Natural killer cell (primary cell): ENCODE results near the gene AGAP2. TPM values are rescaled to one million over a fixed set of nuclear protein-coding genes. Genes with fewer than 3 reads are reported as not detected.

ENCODE experiments used
- ATAC-seq, 3 donors: fragments of 150-1000 bp in 2 of 3; fragments of 200-7000 bp in 1 of 3; cut with Tn5 transposase; 1 replicate in 1 of 3; 2 replicates in 2 of 3; pipeline ENCODE4 v1.10.0; 2021; ENCODE audit warnings: mild to moderate bottlenecking in 2 of 3, moderate library complexity in 2 of 3
- DNase-seq, 2 donors: peaks; one replicate each; pipeline versions ENCODE4 v3.0.0 to v3.0.0-alpha.2; 2013 to 2021; ENCODE audit warnings: mixed read lengths in 1 of 2
- H3K27ac ChIP-seq: one replicate; pipeline ENCODE4 v1.5.1; 2013; ENCODE audit warnings: mild to moderate bottlenecking, low read length
- H3K27me3 ChIP-seq: one replicate; pipeline ENCODE4 v1.6.1; 2013; ENCODE audit warnings: low read length; ENCODE audit not compliant: control insufficient read depth, insufficient read depth
- H3K36me3 ChIP-seq: one replicate; pipeline ENCODE4 v1.6.1; 2013; ENCODE audit warnings: low read length; ENCODE audit not compliant: control insufficient read depth, insufficient read depth
- H3K4me1 ChIP-seq: one replicate; pipeline ENCODE4 v1.6.1; 2013; ENCODE audit warnings: low read length; ENCODE audit not compliant: control insufficient read depth, insufficient read depth
- H3K4me3 ChIP-seq: one replicate; pipeline ENCODE4 v1.5.1; 2013; ENCODE audit warnings: low read length
- H3K9me3 ChIP-seq: one replicate; pipeline ENCODE4 v1.6.1; 2013; ENCODE audit warnings: low read length; ENCODE audit not compliant: control insufficient read depth, insufficient read depth
- H3K27ac Mint-ChIP-seq, 2 donors: one replicate each; pipeline ENCODE4 v1.8.0; 2022; ENCODE audit warnings: mild to moderate bottlenecking in 2 of 2, mixed read lengths in 2 of 2, moderate library complexity in 1 of 2
- H3K27me3 Mint-ChIP-seq, 2 donors: one replicate each; pipeline ENCODE4 v1.8.0; 2022; ENCODE audit warnings: low read depth in 2 of 2, mixed read lengths in 2 of 2
- H3K36me3 Mint-ChIP-seq: one replicate; pipeline ENCODE4 v1.8.0; 2022; ENCODE audit warnings: mixed read lengths
- H3K4me1 Mint-ChIP-seq, 2 donors: one replicate each; pipeline ENCODE4 v1.8.0; 2022; ENCODE audit warnings: mixed read lengths in 2 of 2
- H3K4me3 Mint-ChIP-seq: one replicate; pipeline ENCODE4 v1.8.0; 2022; ENCODE audit warnings: mild to moderate bottlenecking, moderate library complexity, mixed read lengths
- H3K9me3 Mint-ChIP-seq, 2 donors: one replicate each; pipeline ENCODE4 v1.8.0; 2022; ENCODE audit warnings: mixed read lengths in 2 of 2
- WGBS: methylation state at CpG from one replicate; pipeline ENCODE4 v1.1.7; 2013; ENCODE audit warnings: missing lambda C conversion rate; ENCODE audit not compliant: insufficient coverage; 5-methylcytosine and 5-hydroxymethylcytosine counted together
- intact Hi-C: fragments of 100-400 bp; cut with micrococcal nuclease; formaldehyde crosslinking; loops from one replicate; pipeline ENCODE4 v1.14.2; 2022
- total RNA-seq, 4 donors: library from RNA; stranded (reverse); fragments of 120-200 nt in 1 of 4; gene quantifications; one replicate each; pipeline versions ENCODE4 v1.2.3 to v1.2.4, GENCODE V29; 2013 to 2022
- TF ChIP-seq, protein P1 (sequence below): fragments of 200-600 bp; IDR thresholded peaks from one replicate; pipeline ENCODE4 v1.8.0; 2022; ENCODE audit warnings: antibody characterized with exemption

AGAP2 gene
- total RNA-seq, 3 donors from 2014 or later (not counting 1 experiment from before 2014, with no cell fraction given), result 54.1 to 63.5 (median 54.8) TPM

- Histone ChIP-seq H3K36me3 (peaks cover 12% of the 10 kb centered on the region), H3K27ac (peak overlapping the region; percentile 28), H3K9me3 (no peaks in the 10 kb centered on the region), H3K4me1 (peaks cover 35% of the 10 kb centered on the region), H3K27me3 (no peaks in the 10 kb centered on the region), H3K4me3 (peak overlapping the region; percentile 50)
- Mint-ChIP-seq H3K9me3 (no peaks in the 10 kb centered on the region), H3K36me3 (no peaks in the 10 kb centered on the region), H3K27ac (peak overlapping the region; percentile 67 to 85), H3K27me3 (no peaks in the 10 kb centered on the region), H3K4me3 (peak overlapping the region; percentile 91), H3K4me1 (peaks cover 43 to 54% of the 10 kb centered on the region in 2 donors)
- WGBS, result 40% methylated on average over 17 of the region's 22 CpGs
- DNase-seq (peak; percentile 55 to 87), ATAC-seq (peak in 2 of 3 donors; percentile 11 to 16)
- TF ChIP-seq, protein P1, sequence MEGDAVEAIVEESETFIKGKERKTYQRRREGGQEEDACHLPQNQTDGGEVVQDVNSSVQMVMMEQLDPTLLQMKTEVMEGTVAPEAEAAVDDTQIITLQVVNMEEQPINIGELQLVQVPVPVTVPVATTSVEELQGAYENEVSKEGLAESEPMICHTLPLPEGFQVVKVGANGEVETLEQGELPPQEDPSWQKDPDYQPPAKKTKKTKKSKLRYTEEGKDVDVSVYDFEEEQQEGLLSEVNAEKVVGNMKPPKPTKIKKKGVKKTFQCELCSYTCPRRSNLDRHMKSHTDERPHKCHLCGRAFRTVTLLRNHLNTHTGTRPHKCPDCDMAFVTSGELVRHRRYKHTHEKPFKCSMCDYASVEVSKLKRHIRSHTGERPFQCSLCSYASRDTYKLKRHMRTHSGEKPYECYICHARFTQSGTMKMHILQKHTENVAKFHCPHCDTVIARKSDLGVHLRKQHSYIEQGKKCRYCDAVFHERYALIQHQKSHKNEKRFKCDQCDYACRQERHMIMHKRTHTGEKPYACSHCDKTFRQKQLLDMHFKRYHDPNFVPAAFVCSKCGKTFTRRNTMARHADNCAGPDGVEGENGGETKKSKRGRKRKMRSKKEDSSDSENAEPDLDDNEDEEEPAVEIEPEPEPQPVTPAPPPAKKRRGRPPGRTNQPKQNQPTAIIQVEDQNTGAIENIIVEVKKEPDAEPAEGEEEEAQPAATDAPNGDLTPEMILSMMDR, result peak; percentile 77
- intact Hi-C loops, result loop anchor here (1.0 to 2.0 kb wide), 2 partner anchors 26 to 148 kb away; partner anchors contain the start of gene TSFM
Measured at GRCh38 chr12:57756406-57757341, 18.1 kb upstream of the AGAP2 start.

DNA sequence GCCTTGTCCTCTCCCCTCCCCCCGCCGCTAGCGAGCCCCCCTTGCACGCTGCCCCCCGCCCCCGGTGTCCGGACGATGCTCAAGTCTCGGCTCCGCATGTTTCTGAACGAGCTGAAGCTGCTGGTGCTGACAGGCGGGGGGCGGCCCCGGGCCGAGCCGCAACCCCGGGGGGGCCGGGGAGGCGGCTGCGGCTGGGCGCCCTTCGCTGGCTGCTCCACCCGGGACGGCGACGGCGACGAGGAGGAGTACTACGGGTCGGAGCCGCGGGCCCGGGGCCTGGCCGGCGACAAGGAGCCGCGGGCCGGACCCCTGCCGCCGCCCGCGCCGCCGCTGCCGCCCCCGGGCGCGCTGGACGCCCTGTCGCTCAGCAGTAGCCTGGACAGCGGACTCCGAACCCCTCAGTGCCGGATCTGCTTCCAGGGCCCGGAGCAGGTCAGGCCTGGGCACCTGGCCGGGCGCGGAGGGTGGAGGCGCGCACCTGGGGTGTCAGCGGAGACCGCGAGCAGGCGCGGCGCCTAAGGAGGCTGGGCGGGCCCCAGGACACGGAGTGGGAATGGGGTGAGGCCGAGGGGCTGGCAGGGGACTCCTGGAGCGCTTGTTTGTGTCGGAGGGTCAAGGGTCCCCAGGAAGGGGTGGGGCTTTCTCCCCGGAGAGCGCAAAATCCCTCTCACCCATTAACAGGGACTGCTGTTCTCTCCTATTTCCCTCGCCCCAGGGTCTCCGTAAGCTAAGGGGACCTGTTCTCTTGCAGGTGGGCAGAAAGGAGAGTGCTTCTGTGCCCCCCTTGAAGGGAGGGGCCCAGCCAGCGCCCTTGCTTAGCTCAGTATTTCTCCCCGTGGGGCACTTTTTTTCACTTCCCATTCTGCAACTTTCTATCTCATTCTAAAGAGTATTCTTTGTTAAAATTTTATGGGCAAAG, 17.2 kb upstream of the AGAP2 start:
- Histone ChIP-seq H3K36me3 (peaks cover 12% of the 10 kb centered on the region), H3K4me1 (peaks cover 44% of the 10 kb centered on the region), H3K9me3 (no peaks in the 10 kb centered on the region), H3K4me3 (peak overlapping the region; percentile 50), H3K27ac (peak overlapping the region; percentile 62), H3K27me3 (no peaks in the 10 kb centered on the region)
- Mint-ChIP-seq H3K36me3 (no peaks in the 10 kb centered on the region), H3K9me3 (no peaks in the 10 kb centered on the region), H3K27ac (peak overlapping the region; percentile 67 to 85), H3K27me3 (no peaks in the 10 kb centered on the region), H3K4me3 (peak overlapping the region; percentile 91), H3K4me1 (peaks cover 52 to 62% of the 10 kb centered on the region in 2 donors)
- TF ChIP-seq, protein P1, result no peak
- ATAC-seq (peak in 1 of 3 donors; percentile 9), DNase-seq (peak; percentile 46 to 70)
- intact Hi-C loops, result loop anchor here (1.0 to 2.0 kb wide), 2 partner anchors 27 to 149 kb away; partner anchors contain the start of gene TSFM
- under 1% methylated on average over 70 of the region's 76 CpGs for WGBS

DNA sequence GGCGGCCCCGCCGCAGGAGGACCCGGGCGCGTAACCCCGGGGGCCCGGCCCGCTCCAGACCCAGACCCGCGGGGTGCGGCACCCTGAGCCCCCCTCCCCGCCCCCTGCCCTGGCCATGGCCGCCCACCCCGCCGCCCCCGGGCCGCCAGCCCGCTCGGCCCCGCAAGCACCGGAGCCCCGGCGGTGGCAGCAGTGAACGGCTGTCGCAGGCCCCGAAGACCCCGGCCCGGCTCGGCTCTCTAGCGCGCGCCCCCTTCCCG, 16.6 kb upstream of the AGAP2 start:
- TF ChIP-seq, protein P1, result no peak
- Histone ChIP-seq H3K4me3 (no peak overlapping the region), H3K27me3 (no peaks in the 10 kb centered on the region), H3K36me3 (peaks cover 12% of the 10 kb centered on the region), H3K4me1 (peaks cover 44% of the 10 kb centered on the region), H3K27ac (no peak overlapping the region), H3K9me3 (no peaks in the 10 kb centered on the region)
- Mint-ChIP-seq H3K27me3 (no peaks in the 10 kb centered on the region), H3K36me3 (no peaks in the 10 kb centered on the region), H3K4me1 (peaks cover 52 to 62% of the 10 kb centered on the region in 2 donors), H3K27ac (peak overlapping the region in 1 of 2 donors; percentile 91), H3K4me3 (peak overlapping the region; percentile 97), H3K9me3 (no peaks in the 10 kb centered on the region)
- ATAC-seq (no peak), DNase-seq (no peak)
- under 1% methylated on average over 33 of the region's 34 CpGs for WGBS
- intact Hi-C loops, result no loop called here
